GM18517 (cell line): ENCODE results near the gene P2RY13.

ENCODE experiments used
- ATAC-seq: cut with Tn5 transposase; IDR thresholded peaks from one replicate; pipeline ENCODE4 v1.9.1; 2021; ENCODE audit warnings: mild to moderate bottlenecking, moderate library complexity; ENCODE audit not compliant: unreplicated experiment

The P2RY13 gene

GRCh38 chr3:151329363-151329762, at the start of gene P2RY13:
Gene P2RY13, minus strand, starts transcription at chr3:151329549. Its CDS starts 21 bp downstream, at chr3:151329528.
- no peak for ATAC-seq

DNA sequence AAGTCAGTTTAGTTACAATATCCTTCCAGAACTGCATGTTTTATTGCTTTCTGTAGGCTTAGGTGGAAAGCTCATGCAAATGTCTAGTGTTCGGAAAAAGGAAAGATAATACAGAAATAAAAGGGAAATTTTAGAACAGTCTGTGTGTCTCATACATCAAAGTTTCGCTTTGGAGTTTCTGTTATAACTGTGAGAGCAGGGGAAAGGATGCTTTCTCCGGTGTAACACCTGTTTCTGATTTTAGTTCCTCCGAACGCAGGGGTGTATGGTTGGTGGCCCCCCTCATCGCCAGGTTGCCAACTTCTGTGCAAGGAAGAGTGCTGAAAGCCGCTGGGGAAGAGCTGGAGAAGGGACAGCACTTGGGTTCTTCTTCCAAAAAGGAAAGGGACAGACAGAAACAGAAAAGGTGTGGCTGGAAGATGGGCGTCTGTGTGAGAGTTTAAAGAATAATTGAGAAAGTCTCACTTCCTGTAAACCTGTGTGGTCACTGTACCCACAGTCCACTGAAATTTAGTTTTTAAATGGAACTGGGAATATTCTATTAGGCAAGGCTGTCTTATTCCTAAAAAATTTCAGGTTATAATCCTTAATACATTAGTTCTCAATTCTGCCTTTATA, 48.5 kb upstream of the P2RY13 start:
- ATAC-seq: peak; percentile 55

DNA sequence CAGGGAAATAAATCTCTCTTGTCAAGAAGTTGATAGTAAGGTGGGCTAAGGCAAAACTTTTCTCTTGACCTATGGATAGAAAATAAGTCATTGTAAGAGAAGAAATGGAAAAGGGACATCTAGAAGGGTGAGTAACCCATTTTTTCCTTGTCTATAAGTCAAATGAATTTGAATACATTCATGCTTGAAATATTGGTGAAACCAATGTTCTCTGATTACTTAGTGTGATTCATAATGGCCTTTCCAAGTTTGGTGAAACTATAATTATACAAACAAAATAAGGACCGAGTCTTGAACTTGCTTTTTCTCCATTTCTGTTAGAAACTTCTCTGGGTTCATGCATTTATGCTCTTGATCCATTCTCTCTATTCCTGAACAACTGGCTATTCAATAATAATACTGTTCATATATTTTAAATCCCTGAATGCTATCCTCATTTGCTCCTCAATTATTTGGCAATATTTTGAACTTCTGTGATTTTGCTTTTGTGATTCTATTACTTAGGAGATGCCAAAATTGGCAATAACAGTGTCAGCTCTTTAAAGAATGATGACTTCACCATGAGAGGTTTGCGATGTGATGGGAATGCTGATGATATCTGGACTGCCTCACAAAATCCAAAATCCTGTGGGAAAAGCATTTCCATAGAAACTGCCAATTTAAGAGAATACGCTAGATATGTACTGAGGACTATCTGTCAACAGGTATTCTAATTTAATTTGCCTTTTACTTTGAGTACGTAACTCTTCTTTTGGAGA, 42.9 kb upstream of the P2RY13 start:
- no peak for ATAC-seq

- ATAC-seq: no peak
Observed at GRCh38 chr3:151371526-151371925, 42.2 kb upstream of the P2RY13 start.

- no peak for ATAC-seq
Observed at GRCh38 chr3:151367448-151367847, 38.1 kb upstream of the P2RY13 start.

GRCh38 chr3:151366993-151367392, 37.6 kb upstream of the P2RY13 start:
- ATAC-seq: no peak

DNA sequence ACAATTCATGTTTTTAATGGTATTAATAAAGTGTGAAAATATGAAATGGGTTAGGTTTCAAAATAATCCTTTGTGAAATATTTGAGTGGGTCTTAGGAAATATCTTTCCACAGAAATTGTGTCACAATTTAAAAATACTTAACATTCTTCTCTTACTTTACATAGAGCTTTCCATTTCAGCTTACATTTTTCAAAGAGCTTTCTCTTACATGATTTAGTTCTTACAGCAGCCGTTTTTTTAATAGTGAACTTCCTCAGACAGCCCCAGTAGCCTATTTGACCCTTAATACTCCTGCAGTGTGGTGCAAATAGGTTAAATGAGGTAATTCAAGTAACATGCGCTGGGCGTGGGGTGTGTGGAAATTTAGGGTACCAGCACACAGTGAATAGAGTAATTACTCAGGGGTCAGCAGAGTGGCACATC, 33.4 kb upstream of the P2RY13 start:
- ATAC-seq: no peak

DNA sequence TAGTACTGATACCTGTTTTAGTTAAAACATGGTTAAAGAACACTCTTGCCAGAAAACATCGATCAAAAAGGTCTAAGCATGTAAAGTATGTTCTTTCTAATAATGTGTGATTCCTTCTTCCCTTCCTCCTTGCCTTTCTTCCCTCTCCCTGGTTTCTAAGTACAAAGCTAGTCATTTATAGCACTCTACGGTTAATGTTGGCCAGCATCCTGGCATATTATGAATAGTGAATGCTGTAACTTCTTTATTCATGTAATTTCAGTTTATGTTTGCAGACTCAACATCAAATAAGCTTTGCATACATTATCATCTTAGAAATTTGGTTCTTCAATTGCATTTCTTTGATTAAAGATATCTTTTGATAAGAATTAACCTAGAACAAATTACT, 28.1 kb upstream of the P2RY13 start:
- ATAC-seq: no peak

- no peak for ATAC-seq
Observed at GRCh38 chr3:151356794-151357462, 27.6 kb upstream of the P2RY13 start.

DNA sequence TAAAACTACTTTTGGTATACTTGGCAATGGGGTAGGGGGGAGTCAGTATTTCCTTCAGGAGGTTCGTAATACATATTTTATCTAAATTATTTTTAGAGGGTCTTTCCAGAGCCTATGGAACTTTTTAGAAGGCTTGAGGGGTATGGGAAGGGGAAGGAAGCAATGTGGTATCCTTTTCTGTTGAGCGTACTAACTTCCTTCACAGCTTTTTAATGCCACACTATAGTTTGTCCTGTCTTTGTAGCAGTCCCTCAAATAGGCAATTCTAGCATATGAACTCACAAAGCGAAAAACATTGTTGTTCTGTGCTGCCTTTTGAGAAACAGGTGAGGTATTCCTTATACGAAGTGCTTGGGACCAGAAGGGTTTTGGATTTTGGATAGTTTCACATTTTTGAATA, 22.3 kb upstream of the P2RY13 start:
- peak; percentile 16 for ATAC-seq

DNA sequence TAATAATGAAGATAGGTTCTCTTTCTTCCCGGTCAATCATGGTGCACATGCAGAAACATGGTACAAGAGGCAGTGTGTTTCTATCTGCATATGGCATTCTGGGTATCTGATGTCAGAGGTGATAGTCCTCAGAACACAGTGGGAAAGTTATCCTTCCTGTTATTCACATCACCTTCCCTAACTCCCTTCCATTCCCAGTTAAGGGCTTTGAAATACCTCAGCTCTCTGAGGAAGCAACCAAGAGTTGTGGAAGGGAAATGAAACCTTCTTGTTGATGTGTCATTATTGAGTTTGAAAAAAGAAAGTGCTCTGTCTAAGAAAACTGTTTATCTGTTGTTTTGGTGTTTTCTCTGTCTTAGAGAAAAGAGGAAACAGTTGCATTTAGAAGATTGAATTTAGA, 21.9 kb upstream of the P2RY13 start:
- peak; percentile 81 for ATAC-seq

- no peak for ATAC-seq
Observed at GRCh38 chr3:151350656-151351055, 21.3 kb upstream of the P2RY13 start.

- ATAC-seq: no peak
Observed at GRCh38 chr3:151347432-151347831, 18.1 kb upstream of the P2RY13 start.

- ATAC-seq: no peak
Observed at GRCh38 chr3:151346292-151346691, 16.9 kb upstream of the P2RY13 start.

DNA sequence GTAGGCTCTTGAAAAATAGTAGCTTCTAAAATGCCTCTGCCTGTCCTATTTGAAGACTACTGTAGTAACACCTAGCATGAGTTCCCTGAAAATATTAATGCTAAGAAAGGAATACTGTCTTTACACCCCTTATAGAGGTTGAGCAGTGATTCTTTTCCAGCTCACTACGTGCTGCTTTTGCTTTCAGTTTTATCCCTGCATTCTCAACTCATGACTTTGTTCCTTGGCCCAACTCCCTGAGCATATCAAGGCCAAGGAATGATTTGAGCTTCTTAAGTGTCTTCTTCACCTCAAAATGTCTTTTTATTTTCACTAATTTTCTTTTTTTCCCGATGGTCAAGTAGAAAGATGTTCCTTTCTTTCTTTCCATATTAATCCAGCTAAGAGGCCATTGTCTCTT, 16.5 kb upstream of the P2RY13 start:
- no peak for ATAC-seq

- ATAC-seq: no peak
Observed at GRCh38 chr3:151331696-151332095, 2.3 kb upstream of the P2RY13 start.

DNA sequence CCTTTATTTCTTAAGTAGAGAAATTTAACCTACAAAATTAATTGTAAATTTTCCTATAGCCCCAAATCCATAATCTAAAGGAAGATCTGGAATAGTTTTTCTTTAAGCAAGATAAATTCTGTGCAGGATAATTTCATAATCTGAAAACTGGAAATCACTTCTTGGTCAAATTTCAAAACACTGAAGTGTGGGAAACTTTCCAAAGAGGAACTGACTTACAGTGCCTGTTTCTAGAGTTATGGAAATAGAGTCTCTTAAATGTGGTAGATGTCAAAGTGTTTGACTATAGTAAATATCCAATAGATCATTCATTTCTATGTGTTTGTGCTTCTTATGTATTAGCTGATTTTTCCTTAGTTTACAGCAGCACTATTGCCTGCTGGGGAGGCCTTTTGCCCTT, 1.6 kb upstream of the P2RY13 start:
- no peak for ATAC-seq

DNA sequence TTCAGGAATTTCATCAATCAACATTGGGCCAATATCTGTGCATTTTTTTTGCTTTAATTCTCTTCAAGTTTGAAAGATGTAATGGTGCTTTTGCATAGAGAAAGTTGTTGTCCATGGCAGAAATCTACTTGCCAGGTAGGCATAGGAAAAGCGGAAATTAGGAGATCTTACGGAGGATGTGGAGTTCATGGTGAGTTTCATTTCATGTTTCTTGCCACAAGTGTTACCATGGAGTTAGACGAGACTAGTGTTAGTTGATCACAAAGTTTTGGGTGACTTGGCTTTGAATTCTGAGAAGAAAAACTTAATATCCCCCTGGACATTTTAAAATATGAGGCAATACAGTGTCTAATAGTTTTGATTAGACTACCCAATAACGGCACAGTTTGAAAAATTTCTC, 1.0 kb upstream of the P2RY13 start:
- no peak for ATAC-seq

GRCh38 chr3:151328298-151328995, 902 bp downstream of the P2RY13 start:
- ATAC-seq: no peak

GRCh38 chr3:151327571-151328198, 1.7 kb downstream of the P2RY13 start:
- no peak for ATAC-seq

DNA sequence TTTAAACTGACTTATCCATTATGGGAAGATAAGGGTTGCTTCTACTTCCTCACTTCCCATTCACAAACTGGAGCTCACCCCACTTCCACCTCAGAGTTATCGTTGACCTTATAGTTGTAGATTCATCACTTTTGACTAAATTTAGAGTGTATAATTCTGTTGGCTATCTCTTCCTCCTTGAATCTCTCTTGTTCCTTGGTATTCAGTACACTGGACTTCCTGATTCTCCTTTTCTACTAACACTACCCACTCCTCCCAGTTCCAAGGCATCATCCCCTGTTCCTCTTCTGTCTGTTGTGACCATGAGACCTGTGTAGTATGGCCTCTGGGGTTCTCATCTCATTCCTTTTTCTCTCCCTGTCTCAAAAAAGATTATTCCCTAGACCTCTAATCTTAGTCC, 6.8 kb downstream of the P2RY13 start:
- ATAC-seq: no peak
